ENCODE data around the gene CACNG4. TPM values are rescaled to one million over a fixed set of nuclear protein-coding genes. Genes with fewer than 3 reads are reported as not detected.

The CACNG4 gene
- total and polyA plus RNA-seq, 9 of the 15 experiments (the other 6 are each of a cell fraction or from before 2014, with no cell fraction given): 0.07 TPM; not detected in 8

DNA sequence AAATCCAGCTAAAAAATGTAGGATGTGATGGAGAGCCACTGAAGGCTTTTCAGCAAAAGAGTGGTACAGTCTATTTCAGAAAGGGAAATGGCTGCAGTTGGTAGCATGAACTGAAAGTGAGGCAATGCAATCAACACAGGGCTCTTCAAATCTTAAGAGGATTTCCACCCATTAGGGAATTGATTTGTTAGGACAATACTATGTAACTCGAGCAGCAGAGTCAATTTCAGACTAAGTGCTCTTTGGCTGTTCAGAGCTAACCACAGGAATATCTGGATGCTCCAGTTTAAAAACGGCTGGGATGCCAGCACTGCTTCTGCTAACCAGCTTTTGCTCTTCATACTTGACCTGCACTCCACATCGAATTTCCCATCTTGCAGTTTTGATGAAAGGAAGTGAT, 104.5 kb downstream of the CACNG4 start:
- in situ Hi-C loops (cut with MboI) (no loop called here), intact Hi-C loops (cut with micrococcal nuclease) (no loop called here)
- TF ChIP-seq, protein P1, sequence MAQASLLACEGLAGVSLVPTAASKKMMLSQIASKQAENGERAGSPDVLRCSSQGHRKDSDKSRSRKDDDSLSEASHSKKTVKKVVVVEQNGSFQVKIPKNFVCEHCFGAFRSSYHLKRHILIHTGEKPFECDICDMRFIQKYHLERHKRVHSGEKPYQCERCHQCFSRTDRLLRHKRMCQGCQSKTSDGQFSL (CRISPR knock-in tag; IDR thresholded peaks at IDR 0.05): no peak
- TF ChIP-seq, protein P1 (tag; IDR thresholded peaks at IDR 0.05): no peak
- no peak for DNase-seq (ENCODE audit: extremely low read depth in 1 of 4, low spot score in 3 of 4)
- Histone ChIP-seq H3K4me3 (no peak overlapping the region), H3K4me1 (replicated peaks in 1 of 2; ENCODE audit: control insufficient read depth in 2 of 2, insufficient read depth in 2 of 2, low read length in 2 of 2) (no peaks in the 10 kb centered on the region; a peak in 1 of 5 replicates), H2AFZ (ENCODE audit: low read depth, low read length) (no peak overlapping the region), H3K9me1 (ENCODE audit: control insufficient read depth, insufficient read depth, low read length) (no peaks in the 10 kb centered on the region), H3K79me2 (ENCODE audit: control insufficient read depth, insufficient read depth, low read length) (no peaks in the 10 kb centered on the region), H3K4me2 (ENCODE audit: insufficient read depth, low read length) (no peak overlapping the region), H3K36me3 (ENCODE audit: control insufficient read depth, insufficient read depth, low read length) (no peaks in the 10 kb centered on the region), H3K9ac (ENCODE audit: insufficient read depth in 1 of 2, low read depth in 2 of 2, low read length in 2 of 2) (no peak overlapping the region), H3K27ac (ENCODE audit: extremely low read depth, low read depth, low read length) (no peak overlapping the region), H3K9me3 (replicated peaks; ENCODE audit: control insufficient read depth, insufficient read depth, low read depth, low read length) (no peaks in the 10 kb centered on the region), H4K20me1 (replicated peaks; ENCODE audit: control insufficient read depth, insufficient read depth, low read length) (peaks cover 8% of the 10 kb centered on the region; the same call in 1 of the 2 replicates), H3K27me3 (ENCODE audit: control insufficient read depth in 2 of 2, insufficient read depth in 2 of 2, low read length in 2 of 2) (no peaks in the 10 kb centered on the region)
- ChIA-PET CTCF (ENCODE audit: low intra/inter-chr PET ratio) (no interaction called here), POLR2A (interaction anchor here (0.7 to 1.3 kb wide), 5 partner anchors 9 to 171 kb away, joined by 3 read pairs; partner anchors contain the start of gene CACNG1)
- ATAC-seq: no peak; the same call in 2 of the 3 replicates
- 5% methylated on average over 3 of the region's 3 CpGs for WGBS (ENCODE audit: insufficient coverage, low coverage, missing lambda C conversion rate)
- no peak for FAIRE-seq
- no TSS peak for BruUV-seq (replicated peaks)

DNA sequence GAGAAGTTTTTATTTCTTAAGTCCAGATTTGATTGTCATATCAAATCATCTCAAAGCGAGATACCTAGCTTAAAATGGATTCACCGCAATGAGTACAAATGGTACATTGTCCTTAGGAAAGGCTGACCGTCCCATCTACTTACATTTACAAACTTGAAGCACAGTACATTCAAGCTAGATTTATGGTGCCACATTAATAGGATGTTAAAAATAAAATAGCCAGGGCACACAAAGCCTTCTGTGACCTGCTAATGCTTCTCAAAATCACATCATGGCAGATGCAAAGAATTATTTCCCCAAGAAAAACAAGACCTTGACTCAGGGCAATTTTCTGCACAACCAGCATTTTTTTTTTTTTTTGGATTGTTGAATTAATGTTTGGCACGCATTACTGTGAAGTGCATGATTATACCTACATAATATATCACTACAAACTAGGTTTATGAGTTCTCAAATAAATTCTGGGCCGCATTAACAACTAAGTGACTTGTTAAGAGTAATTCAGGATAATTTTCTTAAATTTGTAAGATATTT, 105.2 kb downstream of the CACNG4 start:
- intact Hi-C loops (cut with micrococcal nuclease): no loop called here
- H3K4me1 ChIP-seq (replicated peaks in 1 of 2; ENCODE audit: control insufficient read depth in 2 of 2, insufficient read depth in 2 of 2, low read length in 2 of 2): no peaks in the 10 kb centered on the region; a peak in 1 of 5 replicates
- H3K27me3 ChIP-seq (ENCODE audit: control insufficient read depth in 2 of 2, insufficient read depth in 2 of 2, low read length in 2 of 2): no peaks in the 10 kb centered on the region
- in situ Hi-C loops (cut with MboI): no loop called here
- H3K79me2 ChIP-seq (ENCODE audit: control insufficient read depth, insufficient read depth, low read length): no peaks in the 10 kb centered on the region
- no peaks in the 10 kb centered on the region for H3K9me3 ChIP-seq (replicated peaks; ENCODE audit: control insufficient read depth, insufficient read depth, low read depth, low read length)
- FAIRE-seq (no peak), DNase-seq (ENCODE audit: extremely low read depth in 1 of 4, low spot score in 3 of 4) (no peak), ATAC-seq (no peak)
- no peaks in the 10 kb centered on the region for H3K36me3 ChIP-seq (ENCODE audit: control insufficient read depth, insufficient read depth, low read length)
- 73% methylated on average over 5 of the region's 5 CpGs for WGBS (ENCODE audit: insufficient coverage, low coverage, missing lambda C conversion rate)
- peaks cover 8% of the 10 kb centered on the region; the same call in 1 of the 2 replicates for H4K20me1 ChIP-seq (replicated peaks; ENCODE audit: control insufficient read depth, insufficient read depth, low read length)
- TF ChIP-seq ZNF384 (IDR thresholded peaks at IDR 0.05; ENCODE audit: low read depth, low read length) (no peak), ZNF316 (IDR thresholded peaks at IDR 0.05) (peak; percentile 77), BCL6 (CRISPR knock-in tag; IDR thresholded peaks at IDR 0.05) (no peak), PHF8 (IDR thresholded peaks at IDR 0.05; ENCODE audit: borderline replicate concordance, low read length) (no peak), C11orf30 (IDR thresholded peaks at IDR 0.05; ENCODE audit: low read depth) (peak; percentile 52; the same call in 1 of the 2 replicates), ZSCAN32 (CRISPR knock-in tag; IDR thresholded peaks at IDR 0.05) (no peak), EGR1 (conservative IDR thresholded peaks at IDR 0.05) (no peak), MAFG (tag; conservative IDR thresholded peaks at IDR 0.05) (0 out of 2 replicates have a peak, but pooled peaks have one; percentile 17), ILK (tag; IDR thresholded peaks at IDR 0.05; ENCODE audit: borderline replicate concordance, low read depth) (no peak)
- no peak overlapping the region for H2AFZ ChIP-seq (ENCODE audit: low read depth, low read length)
- H3K9me1 ChIP-seq (ENCODE audit: control insufficient read depth, insufficient read depth, low read length): no peaks in the 10 kb centered on the region
- H3K4me3 ChIP-seq: no peak overlapping the region
- POLR2A ChIA-PET: interaction anchor here (0.6 to 1.3 kb wide), 4 partner anchors 8 to 1419 kb away, joined by 3 to 4 read pairs (median 3); partner anchors contain the start of gene CACNG1
- H3K27ac ChIP-seq (ENCODE audit: extremely low read depth, low read depth, low read length): no peak overlapping the region
- no TSS peak for BruUV-seq (replicated peaks)
- CTCF ChIA-PET (ENCODE audit: low intra/inter-chr PET ratio): no interaction called here
- H3K4me2 ChIP-seq (ENCODE audit: insufficient read depth, low read length): no peak overlapping the region
- no peak overlapping the region for H3K9ac ChIP-seq (ENCODE audit: insufficient read depth in 1 of 2, low read depth in 2 of 2, low read length in 2 of 2)

All from K562 (cell line).